GM12801 (cell line): Measurements from ENCODE around the gene ITGB4.

ENCODE experiments used
- CTCF ChIP-seq: IDR thresholded peaks from one replicate; pipeline ENCODE4 v1.5.1; 2011; ENCODE audit warnings: control low read depth; ENCODE audit not compliant: insufficient read length; ENCODE audit errors: extremely low read depth

ITGB4 gene

GRCh38 chr17:75785016-75785890 is 64.0 kb downstream of the ITGB4 start:
- no peak for TF ChIP-seq CTCF

GRCh38 chr17:75791254-75791653 is 70.0 kb downstream of the ITGB4 start:
- TF ChIP-seq CTCF = no peak

DNA sequence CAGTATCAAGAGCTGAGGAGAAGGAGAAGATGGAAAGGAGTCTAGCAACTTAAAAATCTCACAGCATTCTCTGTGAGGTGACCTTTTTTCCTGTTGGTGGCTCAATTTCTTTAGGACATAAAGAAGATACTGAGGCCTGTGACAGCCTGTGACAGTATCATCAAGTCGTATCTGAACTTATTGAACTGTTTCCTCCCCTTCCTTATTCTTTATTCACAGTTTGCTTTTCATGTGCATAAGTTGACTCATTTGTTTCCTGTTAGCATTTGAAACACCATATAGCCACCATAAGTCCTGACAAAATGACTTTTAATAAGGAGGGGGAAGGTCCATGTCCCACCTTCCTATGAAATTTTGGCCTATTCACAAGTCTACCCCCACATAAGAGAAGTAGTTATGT is 72.2 kb downstream of the ITGB4 start:
- no peak for TF ChIP-seq CTCF

DNA sequence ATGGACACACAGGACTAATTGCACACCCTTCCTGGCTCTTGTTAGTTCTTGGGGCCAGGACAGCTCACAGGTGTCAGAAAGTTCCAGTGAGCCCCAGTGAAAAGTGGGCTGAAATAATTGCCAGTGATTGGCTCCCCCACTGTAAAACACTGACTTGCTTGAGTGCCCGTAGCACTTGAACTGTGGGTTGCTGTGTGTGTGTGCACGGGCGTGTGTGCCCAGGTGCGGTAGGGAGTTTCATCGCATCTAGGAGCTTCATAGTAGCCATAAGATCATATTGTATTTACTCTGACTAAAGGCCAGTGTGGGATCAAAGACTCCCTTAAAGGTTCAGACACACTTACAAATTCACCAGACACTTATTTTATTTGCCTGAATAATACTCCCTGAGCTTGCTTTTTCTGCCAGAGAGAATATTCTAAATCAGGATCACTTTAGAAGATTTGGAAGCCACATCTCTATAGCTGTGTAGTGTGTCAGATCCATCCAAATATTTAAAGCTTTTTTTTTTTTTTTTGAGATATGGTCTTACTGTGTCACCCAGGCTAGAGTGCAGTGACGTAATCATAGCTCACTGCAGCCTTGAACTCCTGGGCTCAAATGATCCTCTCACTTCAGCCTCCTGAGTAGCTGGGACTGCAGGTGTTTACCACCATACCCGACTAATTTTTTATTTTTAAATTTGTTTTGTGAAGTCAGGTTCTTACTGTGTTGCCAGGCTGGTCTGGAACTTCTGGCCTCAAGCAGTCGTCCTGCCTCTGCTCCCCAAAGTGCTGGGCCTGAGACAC is 74.8 kb downstream of the ITGB4 start:
- no peak for TF ChIP-seq CTCF

GRCh38 chr17:75799402-75799801 is 78.1 kb downstream of the ITGB4 start:
- TF ChIP-seq CTCF = no peak

DNA sequence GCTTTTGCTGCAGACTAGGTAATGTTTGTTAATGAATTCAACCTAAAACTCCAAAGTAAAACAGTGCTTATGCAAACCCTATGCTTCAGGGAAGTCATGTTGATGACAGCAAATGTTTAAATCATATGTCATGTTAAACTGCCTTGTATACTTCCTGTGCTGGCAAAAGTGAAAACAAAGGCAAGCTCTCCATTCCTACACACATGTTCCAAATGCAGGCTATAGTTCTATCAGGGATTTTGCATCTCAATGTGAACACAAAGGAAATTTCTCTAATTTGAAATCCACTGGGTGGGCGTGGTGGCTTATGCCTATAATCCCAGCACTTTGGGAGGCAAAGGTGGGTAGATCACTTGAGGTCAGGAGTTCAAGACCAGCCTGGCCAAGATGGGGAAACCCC is 82.6 kb downstream of the ITGB4 start:
- TF ChIP-seq CTCF = no peak

DNA sequence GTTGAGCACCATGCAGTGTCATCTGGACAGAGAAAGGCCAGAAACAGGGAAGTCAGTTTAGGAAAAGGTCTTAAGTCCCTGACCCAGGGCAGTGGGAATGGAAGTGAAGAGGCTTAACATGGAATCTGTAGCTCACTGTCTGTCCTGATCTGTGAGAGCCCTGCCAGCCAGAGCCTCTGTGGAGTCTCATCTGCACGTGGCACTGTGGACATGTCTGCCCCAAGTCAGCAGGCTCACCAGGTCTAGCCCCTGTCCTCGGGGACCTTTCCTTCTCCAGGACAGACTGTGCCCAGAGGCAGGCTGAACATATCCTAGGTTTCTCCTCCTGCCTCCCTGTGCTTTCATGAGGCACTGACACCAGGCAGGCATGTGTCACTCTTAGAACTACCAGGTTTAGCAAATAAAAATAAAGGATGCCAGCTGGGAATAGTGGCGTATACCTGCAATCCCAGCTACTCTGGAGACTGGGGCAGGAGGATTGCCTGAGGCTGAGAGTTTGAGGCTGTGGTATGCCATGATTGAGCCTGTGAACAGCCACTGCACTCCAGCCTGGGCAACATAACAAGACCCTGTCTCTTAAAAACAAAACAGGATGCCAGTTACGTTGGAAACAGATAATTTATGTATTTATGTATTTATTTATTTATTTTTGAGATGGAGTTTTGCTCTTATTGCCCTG is 85.7 kb downstream of the ITGB4 start:
- no peak for TF ChIP-seq CTCF
